SIG-M5 treated with dmso at 0.1 percent for 504 hours (cell line): ENCODE results near the gene MSLN.

ENCODE experiments used
- DNase-seq: peaks from one replicate; lab custom pipeline; 2025; ENCODE audit not compliant: unreplicated experiment; lab: John Stamatoyannopoulos, UW

MSLN gene

GRCh38 chr16:760545-761343, at the start of gene MSLN:
Gene MSLN, plus strand, starts transcription at chr16:760734. Its CDS starts 1,947 bp downstream, at chr16:762681.
- DNase-seq, result no peak

DNA sequence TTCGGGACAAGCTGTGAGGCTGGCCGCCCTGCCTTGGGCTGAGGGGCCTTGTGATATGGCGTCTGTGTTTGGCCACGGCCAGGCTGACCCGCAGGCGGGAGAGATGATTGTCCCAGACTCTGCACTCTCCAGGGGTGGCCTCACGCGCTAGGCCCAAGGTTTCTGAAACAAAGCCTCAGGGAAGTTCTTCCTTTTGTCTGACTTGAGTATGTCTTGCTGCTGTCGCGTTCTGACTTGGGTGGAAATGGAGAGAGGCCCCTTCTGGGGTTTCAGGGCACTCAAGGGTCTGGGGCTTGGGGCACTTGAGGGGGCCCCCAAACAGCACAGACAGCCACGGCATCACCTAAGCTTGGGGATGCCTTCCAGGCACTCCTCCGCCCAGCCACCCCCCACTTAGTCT, 49.5 kb upstream of the MSLN start:
- DNase-seq, result no peak

DNA sequence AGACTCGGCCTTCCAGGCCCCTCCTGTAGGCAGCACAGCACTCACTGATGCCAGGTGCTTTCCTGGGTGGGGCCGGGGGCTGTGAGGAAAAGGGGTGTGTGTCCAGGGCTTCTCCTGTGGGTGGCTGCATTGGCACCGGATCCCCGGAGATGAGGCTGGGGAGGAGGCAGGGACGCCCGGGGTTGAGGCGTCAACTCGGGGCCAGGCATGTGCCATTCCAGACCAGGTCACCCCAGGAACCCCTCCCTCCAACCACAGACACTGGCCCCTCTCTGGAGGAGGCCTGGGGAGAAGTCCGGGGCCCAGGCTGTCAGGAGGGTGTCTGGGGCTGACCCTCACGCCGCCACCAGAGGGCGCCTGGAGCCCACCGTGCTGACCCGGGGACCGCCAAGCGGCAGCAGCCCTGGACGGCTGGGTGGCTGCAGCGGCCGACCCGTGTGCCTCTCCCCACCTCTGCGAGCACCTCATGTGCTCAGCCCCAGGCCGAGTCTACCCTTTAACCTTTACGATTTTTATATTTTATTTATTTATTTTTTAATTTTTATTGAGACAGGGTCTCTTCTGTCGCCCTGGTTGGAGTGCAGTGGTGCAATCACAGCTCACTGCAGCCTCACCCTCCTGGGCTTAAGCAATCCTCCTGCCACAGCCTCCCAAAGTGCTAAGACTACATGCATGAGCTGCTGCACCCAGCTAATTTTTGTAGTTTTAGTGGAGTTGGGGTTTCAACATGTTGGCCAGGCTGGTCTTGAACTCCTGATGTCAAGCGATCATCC, 48.8 kb upstream of the MSLN start:
- peak; percentile 39 for DNase-seq

DNA sequence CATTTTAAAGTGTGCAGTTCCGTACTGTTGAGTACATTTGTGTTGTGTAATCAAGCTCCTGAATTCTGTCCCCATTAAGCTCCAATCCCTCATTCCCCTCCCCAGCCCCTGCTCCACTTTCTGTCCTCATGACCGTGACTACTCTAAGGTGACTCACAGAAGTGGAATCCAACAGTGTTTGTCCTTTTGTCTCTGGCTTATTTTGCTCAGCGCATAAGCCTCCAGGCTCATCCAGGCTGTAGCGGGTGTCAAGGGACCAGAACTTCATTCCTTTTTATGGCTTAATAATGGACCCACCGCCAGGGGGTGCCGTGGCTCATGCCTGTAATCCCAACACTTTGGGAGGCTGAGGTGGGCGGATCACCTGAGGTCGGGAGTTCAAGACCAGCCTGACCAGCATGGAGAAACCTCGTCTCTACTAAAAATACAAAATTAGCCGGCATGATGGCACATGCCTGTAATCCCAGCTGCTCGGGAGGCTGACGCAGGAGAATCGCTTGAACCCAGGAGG, 47.7 kb upstream of the MSLN start:
- peak; percentile 48 for DNase-seq

- DNase-seq, result no peak
These were observed 46.5 kb upstream of the MSLN start for GRCh38 chr16:714079-714478.

DNA sequence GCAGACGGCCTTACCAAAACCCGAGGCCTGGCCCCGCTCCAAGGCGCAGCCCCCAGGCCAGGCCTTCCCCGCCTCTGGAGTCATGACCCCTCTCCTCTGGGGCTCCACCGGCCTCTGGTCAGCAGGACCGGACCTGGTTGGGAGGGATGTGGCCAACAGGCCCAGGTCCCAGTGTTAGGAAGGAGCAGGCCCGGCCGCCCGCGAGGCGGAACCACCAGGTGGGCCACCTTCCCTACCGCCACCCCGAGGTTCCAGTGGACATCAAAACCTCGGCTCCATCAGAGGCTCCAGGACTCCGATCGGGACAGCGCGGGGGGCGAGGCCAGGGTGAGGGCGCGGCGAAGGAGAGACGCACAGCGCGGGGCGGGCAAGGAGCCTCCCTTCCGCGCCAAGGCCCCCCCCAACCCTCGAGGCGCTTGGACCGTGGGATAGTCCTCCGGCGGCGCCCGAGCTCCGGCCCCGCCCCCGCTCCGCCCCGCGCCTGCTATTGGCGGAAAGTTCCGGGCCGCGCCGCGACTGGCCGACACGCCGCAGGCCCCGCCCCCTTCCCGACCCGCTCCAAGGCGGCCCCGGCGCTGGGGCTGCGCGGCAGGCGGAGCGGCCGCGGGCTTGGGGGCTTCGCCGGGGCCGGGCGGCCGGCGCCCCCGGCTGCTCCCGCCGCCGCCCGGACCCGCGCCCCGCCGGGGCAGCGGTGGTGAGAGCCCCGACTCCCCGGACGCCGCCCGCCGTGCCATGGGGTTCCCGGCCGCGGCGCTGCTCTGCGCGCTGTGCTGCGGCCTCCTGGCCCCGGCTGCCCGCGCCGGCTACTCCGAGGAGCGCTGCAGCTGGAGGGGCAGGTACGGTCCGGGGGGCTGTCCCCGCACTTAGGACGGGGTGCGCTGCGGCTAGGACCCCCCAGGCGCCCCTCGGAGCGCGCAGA, 45.7 kb upstream of the MSLN start, which contains the start of gene METRN:
Gene METRN, plus strand, starts transcription at position 561 of the 919 bp plus-strand sequence. Its CDS starts 172 bp downstream, at position 733.
- DNase-seq, result peak; percentile 73

DNA sequence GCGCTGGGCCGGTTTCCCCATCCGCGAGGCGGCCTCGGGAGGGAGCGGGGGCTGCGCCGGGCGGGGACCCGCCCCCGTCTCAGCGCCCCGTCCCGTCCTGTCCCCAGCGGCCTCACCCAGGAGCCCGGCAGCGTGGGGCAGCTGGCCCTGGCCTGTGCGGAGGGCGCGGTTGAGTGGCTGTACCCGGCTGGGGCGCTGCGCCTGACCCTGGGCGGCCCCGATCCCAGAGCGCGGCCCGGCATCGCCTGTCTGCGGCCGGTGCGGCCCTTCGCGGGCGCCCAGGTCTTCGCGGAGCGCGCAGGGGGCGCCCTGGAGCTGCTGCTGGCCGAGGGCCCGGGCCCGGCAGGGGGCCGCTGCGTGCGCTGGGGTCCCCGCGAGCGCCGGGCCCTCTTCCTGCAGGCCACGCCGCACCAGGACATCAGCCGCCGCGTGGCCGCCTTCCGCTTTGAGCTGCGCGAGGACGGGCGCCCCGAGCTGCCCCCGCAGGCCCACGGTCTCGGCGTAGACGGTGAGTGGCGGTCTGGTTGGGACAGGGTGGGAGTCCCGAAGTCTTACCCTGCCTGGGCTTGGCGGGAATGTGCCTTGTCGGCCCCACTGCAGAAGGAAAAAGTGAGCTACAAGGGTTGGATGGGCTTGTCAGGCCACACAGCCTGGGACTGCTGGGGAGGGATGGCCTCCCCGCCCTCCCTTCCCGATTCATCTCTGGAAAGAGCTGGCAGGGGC, 44.9 kb upstream of the MSLN start:
- DNase-seq, result no peak

GRCh38 chr16:716200-716568, 44.4 kb upstream of the MSLN start:
- DNase-seq, result no peak

DNA sequence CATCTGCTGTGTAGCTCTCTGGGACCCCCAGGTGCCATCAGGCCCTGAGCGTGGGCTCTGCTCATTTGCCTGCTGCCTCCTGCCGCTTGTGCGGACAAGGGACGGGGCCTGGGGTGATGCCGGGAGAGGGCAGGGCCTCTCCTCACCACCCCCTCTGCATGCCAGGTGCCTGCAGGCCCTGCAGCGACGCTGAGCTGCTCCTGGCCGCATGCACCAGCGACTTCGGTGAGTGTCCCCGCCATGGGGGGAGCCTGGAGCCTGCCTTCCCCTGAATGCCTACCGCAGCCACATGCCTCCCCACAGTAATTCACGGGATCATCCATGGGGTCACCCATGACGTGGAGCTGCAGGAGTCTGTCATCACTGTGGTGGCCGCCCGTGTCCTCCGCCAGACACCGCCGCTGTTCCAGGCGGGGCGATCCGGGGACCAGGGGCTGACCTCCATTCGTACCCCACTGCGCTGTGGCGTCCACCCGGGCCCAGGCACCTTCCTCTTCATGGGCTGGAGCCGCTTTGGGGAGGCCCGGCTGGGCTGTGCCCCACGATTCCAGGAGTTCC, 43.7 kb upstream of the MSLN start:
- no peak for DNase-seq

GRCh38 chr16:717450-718245, 42.9 kb upstream of the MSLN start:
- no peak for DNase-seq

DNA sequence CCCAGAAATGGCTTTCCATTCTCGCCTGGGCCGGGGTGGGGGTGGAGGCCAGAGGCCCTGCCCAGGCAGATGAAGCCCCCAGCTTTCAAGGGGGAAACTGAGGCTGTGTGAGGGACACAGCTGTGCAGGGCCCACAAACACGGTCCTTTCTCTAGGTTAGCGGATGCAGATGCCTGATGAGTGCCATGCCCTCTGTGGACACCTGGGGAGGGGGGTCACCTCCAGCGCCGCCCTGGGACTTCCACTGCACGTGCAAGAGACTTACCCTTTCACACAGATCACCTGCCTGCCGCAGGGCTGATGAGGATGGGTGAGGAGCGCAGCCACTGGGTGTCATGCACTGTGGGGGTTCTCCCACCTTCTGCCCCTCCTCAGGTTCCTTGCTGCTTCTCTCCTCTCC, 42.1 kb upstream of the MSLN start:
- DNase-seq, result no peak

- DNase-seq, result no peak
These were observed 41.6 kb upstream of the MSLN start for GRCh38 chr16:718922-719321.

DNA sequence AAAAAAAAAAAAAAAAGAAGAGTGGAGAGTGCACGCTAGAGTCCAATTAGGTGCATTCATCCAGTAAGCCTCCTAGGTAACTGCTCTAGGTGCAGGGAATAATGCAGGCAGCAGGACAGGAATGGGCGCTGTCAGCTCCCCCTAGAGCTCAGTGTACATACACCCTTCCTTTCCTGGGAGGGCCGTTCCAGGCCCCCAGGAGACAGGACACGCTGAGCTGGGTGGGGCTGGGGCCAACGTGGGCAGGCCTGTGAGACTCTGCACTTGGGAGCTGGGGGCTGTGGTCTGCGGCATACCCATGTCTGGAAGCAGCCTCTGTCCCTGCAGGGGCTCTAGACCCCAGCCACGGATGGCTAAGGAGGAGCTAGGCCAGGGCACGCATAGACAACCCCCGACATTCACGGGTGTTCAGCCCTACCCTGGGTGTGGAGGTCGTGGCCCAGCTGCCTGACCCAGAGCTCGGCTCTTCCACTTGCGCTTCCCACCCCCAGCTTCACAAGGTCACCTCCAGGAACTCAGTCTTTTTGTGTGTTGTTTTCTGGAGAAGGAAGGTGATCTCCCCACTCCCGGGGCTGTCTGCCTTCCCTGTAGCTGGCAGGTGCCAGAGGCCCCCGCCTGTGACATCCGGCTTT, 40.6 kb upstream of the MSLN start:
- peak; percentile 30 for DNase-seq

- DNase-seq, result peak; percentile 68
These were observed 40.0 kb upstream of the MSLN start for GRCh38 chr16:720447-720989.

DNA sequence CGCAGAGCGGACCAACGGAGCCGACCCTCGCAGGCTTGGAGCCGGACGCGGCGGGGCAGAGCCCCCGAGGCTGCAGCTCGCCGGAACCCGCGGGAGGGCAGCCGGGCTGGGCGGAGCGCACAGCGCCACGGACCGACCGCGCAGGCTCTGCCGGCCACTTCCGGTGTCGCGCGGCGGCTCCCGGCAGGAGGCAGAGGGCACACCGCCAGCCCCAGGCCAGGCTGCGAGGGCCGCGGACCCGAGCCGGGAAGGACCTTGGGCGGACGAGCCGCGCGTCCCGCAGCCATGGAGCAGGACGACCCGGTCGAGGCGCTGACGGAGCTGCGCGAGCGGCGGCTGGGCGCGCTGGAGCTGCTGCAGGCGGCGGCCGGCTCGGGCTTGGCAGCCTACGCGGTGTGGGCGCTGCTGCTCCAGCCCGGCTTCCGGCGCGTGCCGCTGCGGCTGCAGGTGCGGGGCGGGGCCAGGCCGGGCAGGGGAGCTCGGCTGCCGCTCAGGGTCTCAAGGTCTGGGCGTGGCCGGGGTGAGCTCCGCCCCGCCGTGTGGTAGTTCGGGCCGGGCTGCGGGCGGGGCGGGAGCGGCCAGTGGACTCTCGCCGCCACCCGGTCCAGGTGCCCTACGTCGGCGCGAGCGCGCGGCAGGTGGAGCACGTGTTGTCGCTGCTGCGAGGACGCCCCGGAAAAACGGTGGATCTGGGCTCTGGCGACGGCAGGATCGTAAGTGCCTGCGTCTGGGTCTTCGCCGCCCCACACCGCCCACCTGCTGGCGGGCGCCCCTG, 39.4 kb upstream of the MSLN start, which contains the start of gene ANTKMT:
Gene ANTKMT, plus strand, starts transcription at position 157 of the 775 bp plus-strand sequence. Its CDS starts 129 bp downstream, at position 286.
- peak; percentile 71 for DNase-seq

DNA sequence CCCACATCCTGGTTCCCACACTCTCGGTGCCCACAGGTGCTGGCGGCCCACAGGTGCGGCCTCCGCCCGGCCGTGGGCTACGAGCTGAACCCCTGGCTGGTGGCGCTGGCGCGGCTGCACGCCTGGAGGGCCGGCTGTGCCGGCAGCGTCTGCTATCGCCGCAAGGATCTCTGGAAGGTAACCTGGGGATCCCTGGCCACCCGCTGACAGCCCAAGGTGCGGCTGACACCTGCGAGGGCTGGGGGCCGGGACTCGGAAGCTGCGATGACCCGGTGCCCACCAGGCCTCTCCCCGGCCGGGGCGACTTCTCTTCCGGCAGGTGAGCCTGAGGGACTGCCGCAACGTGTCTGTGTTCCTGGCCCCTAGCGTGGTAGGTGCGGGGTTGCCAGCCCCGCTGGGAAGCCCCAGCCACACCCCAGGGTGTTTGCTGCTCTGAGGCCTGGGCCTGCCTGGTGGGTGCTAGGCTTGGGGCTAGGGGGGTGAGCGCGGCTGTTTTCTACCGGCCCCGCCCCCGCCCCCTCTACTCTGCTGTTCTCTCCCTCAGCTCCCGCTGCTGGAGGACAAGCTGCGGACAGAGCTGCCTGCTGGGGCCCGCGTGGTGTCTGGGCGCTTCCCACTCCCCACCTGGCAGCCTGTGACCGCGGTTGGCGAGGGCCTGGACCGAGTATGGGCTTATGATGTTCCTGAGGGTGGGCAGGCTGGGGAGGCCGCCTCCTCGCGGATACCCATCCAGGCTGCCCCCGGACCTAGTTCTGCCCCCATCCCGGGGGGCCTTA, 38.6 kb upstream of the MSLN start:
- no peak for DNase-seq
